ENCODE measurements around the gene USP12. TPM values are rescaled to one million over a fixed set of nuclear protein-coding genes. Genes with fewer than 3 reads are reported as not detected.

USP12 gene
- total RNA-seq, 4 donors from 2014 or later, result 28.7 to 31.2 (median 29.7) TPM

DNA sequence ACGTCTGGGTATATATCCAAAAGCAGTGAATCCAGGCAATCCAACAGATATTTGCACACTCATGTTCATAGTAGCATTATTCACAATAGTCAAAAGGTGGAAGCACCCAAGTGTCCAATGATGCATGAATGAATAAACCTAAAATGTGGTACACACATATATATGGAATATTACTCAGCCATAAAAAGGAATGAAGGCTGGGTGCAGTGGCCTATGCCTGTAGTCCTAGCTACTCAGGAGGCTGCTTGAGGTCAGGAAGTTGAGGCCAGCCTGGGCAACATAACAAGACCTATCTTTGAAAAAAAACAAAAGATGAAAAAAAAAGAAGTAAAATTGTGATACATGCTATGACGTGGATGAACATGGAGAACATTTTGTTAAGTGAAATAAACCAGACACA lies 10.4 kb upstream of the USP12 start:
- Histone ChIP-seq H3K27ac (no peak overlapping the region), H3K4me3 (no peak overlapping the region), H3K27me3 (no peaks in the 10 kb centered on the region), H3K9me3 (no peaks in the 10 kb centered on the region), H3K36me3 (no peaks in the 10 kb centered on the region), H3K4me1 (no peaks in the 10 kb centered on the region)
- TF ChIP-seq, protein P1, sequence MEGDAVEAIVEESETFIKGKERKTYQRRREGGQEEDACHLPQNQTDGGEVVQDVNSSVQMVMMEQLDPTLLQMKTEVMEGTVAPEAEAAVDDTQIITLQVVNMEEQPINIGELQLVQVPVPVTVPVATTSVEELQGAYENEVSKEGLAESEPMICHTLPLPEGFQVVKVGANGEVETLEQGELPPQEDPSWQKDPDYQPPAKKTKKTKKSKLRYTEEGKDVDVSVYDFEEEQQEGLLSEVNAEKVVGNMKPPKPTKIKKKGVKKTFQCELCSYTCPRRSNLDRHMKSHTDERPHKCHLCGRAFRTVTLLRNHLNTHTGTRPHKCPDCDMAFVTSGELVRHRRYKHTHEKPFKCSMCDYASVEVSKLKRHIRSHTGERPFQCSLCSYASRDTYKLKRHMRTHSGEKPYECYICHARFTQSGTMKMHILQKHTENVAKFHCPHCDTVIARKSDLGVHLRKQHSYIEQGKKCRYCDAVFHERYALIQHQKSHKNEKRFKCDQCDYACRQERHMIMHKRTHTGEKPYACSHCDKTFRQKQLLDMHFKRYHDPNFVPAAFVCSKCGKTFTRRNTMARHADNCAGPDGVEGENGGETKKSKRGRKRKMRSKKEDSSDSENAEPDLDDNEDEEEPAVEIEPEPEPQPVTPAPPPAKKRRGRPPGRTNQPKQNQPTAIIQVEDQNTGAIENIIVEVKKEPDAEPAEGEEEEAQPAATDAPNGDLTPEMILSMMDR (IDR thresholded peaks at IDR 0.05), result no peak
- TF ChIP-seq POLR2A (IDR thresholded peaks at IDR 0.05), result no peak
- DNase-seq, result no peak

DNA sequence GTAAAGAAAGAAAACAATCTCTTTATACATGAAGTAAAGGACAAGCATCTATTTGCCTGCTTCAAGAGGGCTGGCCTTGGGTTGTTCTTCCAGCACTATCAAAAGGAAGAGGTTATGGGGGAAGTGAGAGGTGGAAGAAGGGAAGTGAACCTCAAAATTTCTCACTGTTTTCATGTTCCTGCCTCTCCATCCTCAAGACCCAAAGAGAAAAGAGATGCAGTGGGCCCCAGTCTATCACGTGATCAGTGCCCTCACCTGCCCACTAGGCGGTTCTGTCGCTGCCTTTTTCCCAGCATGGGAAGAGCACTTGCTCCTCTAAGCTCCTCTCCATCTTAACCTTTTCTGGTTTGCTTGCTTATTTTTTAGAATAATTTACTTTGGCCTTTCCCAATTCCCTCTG lies 6.2 kb upstream of the USP12 start:
- no peaks in the 10 kb centered on the region for H3K9me3 ChIP-seq
- H3K4me3 ChIP-seq, result no peak overlapping the region
- no peak for TF ChIP-seq POLR2A (IDR thresholded peaks at IDR 0.05)
- TF ChIP-seq, protein P1 (IDR thresholded peaks at IDR 0.05), result peak in 2 of 6 experiments; percentile 14 to 21
- H3K27me3 ChIP-seq, result no peaks in the 10 kb centered on the region
- no peaks in the 10 kb centered on the region for H3K36me3 ChIP-seq
- H3K27ac ChIP-seq, result no peak overlapping the region
- DNase-seq, result no peak
- no peaks in the 10 kb centered on the region for H3K4me1 ChIP-seq

DNA sequence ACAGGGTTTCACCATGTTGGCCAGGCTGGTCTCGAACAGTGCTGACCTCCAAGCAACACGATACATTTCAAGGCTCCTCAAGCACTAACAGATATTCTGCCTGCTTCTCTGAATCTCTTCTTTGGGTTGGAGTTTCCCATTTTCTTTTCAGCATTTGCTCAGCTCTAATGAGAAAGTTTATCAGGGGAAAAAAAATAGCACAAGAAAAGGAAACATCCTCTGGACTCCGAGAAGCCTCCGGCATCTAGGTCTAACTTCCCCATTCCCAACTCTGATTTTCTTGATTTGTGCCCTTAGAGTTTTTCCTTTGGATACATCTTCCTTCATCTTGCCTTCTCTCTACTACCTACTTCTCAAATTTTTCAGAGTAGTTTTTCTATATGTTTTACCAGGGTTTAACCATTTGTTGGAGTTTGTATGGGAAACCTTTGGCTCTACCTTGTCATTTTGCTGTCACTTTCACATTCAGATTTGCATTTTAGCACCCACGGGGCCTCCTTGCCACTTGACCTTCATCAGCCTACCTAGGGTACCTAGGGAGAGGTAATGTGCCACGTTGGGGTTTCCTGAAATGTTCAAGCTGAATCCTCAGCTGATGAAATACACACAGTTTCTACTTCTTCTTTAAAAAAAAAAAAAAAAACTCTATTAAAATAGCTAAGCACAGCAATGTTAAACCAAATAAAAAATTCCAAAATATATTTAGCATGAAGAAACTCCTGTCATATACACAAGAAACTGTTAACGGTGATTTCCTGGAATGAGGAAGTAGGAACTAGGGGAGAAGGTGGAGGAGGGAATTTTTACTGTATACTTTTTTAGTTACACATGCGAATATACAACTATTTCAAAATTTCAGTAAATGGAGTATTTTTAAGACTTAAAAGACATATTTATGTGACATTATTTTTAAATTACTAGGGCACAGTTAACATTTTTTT lies 5.1 kb upstream of the USP12 start:
- no peak for DNase-seq
- Histone ChIP-seq H3K27ac (peak overlapping the region in 1 of 4 donors; percentile 20), H3K4me3 (no peak overlapping the region), H3K36me3 (no peaks in the 10 kb centered on the region), H3K27me3 (no peaks in the 10 kb centered on the region), H3K4me1 (peaks cover 0 to 4% (median 0%) of the 10 kb centered on the region in 4 donors), H3K9me3 (no peaks in the 10 kb centered on the region)
- TF ChIP-seq, protein P1 (IDR thresholded peaks at IDR 0.05), result no peak
- TF ChIP-seq POLR2A (IDR thresholded peaks at IDR 0.05), result no peak

DNA sequence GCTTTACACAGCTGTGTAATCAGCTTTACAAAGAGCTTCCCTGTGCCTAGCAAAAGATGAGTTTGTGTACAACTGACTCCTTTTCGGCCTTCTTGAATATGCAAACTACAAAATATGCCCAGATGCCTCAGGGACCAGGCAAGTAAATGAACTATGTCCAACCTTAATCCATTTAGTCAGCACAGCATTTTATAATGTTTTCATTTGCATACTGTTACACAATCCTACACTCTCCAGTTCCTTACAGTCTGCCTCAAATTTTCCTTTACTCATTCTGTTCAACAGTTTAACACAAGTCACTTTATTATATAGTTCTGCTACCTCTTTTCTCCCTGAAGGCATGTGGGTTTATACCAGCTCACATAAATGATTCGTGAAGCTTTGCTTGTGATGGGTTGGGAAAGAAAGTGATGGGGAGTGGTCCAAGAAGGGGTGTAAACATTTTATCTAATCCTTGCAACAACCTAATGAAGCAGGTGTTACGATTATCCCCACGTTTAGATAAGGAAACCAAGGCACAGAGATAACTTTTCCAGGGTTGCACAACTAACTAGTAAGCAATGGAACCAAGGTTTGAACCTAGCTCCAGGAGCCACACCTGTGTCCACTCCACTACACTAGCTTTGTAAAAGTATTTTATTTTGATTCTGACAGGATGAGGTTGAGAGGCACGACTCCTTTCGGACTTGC lies 3.3 kb upstream of the USP12 start:
- Histone ChIP-seq H3K4me1 (peaks cover 0 to 8% (median 0%) of the 10 kb centered on the region in 4 donors), H3K9me3 (no peaks in the 10 kb centered on the region), H3K27ac (no peak overlapping the region), H3K36me3 (no peaks in the 10 kb centered on the region), H3K27me3 (no peaks in the 10 kb centered on the region), H3K4me3 (no peak overlapping the region)
- no peak for TF ChIP-seq POLR2A (IDR thresholded peaks at IDR 0.05)
- TF ChIP-seq, protein P1 (IDR thresholded peaks at IDR 0.05), result no peak
- no peak for DNase-seq

DNA sequence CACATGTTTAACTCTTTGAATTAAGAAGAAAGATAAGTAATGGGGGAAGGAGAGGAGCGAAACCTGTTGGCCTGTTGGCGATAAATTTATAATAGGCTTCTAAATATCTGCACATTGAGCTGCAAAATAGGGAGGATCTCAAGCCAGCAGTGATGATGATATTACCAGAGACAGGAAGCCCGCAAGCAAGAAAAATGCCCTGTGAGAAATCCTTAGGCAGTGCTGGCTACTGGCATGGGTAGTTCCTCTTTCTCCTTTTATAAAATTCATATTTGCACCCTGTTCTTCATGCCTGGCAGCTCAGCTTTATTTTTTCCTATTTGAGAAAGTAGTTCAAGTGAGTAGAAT lies 858 bp upstream of the USP12 start:
- Histone ChIP-seq H3K27ac (peak overlapping the region; percentile 85 to 97 (median 94)), H3K36me3 (no peaks in the 10 kb centered on the region), H3K4me3 (peak overlapping the region; percentile 56 to 93 (median 78)), H3K27me3 (no peaks in the 10 kb centered on the region), H3K9me3 (no peaks in the 10 kb centered on the region), H3K4me1 (peaks cover 0 to 32% (median 0%) of the 10 kb centered on the region in 4 donors)
- no peak for TF ChIP-seq POLR2A (IDR thresholded peaks at IDR 0.05)
- TF ChIP-seq, protein P1 (IDR thresholded peaks at IDR 0.05), result no peak
- DNase-seq, result peak in 1 of 3 donors; percentile 40

Data from Peyer's patch (tissue), 4 donors.